ENCODE results near the gene RBM20.
"Not testable (repeated sequence)": the region's sequence is repeated elsewhere in the genome, so short reads cannot be mapped to it uniquely, and the experiment has no call there.

Gene RBM20

DNA sequence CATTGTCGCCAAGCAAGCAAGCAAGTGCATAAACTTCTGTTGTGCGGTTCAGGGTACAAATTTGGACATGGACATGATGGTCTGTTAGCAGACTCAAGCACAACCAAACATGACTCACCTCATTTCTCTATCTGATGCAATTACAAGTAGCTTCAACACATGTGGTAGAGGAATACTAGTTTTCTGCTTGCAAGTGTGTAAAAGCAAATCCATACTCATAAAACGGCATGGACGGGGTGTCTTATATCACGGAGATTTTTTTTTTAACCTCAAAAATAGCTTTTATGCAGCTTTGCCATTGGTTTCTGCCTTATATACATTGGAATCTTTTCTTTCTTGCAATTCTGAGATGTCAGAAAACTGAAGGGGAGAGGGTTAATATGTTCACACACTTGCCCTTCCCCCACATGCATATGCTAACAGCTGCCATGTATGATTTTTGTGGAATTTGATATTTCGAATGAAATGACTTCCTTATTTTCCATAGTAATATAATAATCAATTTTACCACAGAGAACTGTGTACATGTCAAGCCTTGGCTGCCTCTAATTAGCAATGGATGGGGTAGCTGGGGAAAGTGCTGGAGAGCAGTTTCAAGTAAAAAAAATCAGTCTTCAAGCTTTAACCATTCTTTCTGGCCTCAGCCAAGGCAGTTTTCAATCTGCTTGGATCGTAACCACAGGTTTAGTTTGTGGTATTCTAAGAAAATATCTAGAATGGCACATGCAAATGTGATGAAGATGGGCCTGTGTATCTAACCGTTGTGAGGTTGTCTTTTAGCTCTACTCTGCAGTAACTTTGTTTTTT lies 121.6 kb downstream of the RBM20 start:
- DNase-seq (ENCODE audit: low read depth) = no peak

DNA sequence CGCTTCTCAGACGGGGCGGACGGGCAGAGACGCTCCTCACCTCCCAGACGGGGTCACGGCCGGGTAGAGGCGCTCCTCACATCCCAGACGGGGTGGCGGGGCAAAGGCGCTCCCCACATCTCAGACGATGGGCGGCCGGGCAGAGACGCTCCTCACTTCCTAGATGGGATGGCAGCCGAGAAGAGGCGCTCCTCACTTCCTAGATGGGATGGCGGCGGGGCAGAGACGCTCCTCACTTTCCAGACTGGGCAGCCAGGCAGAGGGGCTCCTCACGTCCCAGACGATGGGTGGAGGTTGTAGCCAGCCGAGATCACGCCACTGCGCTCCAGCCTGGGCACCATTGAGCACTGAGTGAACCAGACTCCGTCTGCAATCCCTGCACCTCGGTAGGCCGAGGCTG lies 123.5 kb downstream of the RBM20 start:
- DNase-seq (ENCODE audit: low read depth) = not testable (repeated sequence)

GRCh38 chr10:110770243-110770642 lies 126.1 kb downstream of the RBM20 start:
- no peak for DNase-seq (ENCODE audit: low read depth)

DNA sequence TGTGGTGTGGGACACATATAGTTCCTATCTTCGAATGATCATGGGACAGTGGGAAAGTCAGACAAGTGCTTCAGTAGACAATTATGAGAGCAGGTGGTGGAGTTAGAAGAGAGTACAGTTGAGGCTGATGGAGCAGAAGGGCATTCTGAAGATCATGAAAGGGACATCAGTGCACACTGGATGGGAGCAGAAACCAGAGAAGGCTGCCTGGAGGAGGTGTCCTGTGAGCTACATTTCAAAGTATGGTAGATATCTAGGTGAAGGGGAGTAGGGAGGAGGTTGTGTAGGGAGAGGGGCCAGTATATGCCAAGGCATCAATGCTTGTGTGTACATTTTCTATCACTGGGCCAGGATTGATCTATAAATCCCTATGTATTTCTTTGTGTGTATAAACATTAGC lies 127.3 kb downstream of the RBM20 start:
- DNase-seq (ENCODE audit: low read depth) = no peak

GRCh38 chr10:110771991-110772390 lies 127.9 kb downstream of the RBM20 start:
- no peak for DNase-seq (ENCODE audit: low read depth)

- no peak for DNase-seq (ENCODE audit: low read depth)
These were observed 128.4 kb downstream of the RBM20 start for GRCh38 chr10:110772454-110773025.

DNA sequence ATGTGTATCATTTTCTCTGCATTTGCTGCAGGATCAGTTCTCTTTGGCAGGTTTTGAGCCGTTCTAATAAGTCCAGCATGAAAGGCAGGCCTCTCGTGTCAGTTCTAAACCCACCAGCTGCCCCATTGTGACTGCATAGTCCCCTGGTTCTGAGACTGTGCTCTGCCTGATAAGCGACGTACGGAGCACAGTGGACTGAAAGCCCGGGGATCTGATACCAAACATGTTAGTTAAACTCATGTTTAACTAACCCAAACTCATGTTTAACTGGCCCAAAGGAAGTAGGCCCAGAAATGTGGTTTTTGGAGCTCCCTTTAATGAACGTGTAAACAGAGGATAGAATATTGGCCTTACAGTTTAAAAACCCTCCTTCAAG lies 129.5 kb downstream of the RBM20 start:
- no peak for DNase-seq (ENCODE audit: low read depth)

- peak; percentile 5 for DNase-seq (ENCODE audit: low read depth)
These were observed 130.2 kb downstream of the RBM20 start for GRCh38 chr10:110774069-110775019.

DNA sequence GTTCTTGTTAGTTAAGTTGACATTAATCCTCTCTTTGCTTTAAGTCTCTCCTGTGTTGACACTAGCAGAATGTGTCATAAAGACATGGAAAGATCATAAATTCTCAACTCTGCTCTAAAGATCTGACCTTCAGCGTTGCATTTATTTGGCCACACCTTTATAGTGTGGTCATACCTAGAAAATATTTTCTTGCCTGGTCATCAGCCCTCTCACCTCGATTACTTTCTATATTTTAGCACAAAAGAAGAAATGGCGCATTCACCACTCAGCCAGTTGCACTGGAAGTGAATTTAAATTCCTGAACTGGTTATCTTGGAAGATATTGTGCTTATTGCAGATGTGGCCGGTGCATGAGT lies 130.9 kb downstream of the RBM20 start:
- no peak for DNase-seq (ENCODE audit: low read depth)

DNA sequence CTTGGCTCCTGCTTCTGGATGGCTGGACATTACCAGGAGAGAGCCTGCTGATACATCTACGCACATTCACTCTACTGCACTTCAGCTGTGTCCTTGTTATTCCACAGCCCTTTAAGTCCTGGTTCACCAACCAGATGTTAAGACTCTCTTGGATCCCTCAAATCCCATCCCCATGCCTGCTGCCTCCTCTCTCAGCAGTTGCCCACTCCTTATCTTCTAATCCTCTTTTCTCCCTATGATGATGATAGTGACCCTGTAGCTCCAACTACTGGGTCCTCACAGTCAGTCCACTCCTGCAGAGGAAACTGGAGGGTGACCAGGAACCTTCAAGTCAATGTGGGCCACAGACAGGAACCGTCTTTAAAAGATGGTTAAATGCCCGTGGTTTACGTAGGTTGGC lies 131.3 kb downstream of the RBM20 start:
- DNase-seq (ENCODE audit: low read depth) = no peak

DNA sequence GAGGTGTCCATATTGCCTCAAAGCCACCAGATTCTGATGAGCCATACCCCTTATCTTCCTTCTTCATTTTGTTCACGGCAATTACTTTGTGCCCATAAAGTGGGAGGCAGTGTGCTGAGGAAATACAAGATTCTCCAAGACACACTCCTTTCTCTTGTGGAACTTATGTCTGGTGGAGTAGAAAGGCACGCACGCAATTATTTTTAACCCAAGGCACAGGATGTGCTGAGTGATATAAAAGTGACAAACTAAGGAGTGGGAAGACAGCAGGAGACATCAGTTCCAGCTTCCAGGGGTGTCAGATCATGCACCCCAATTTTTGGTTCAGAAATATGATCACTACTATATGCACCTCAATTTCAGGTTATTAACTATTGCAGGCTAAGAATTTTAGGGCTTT lies 132.9 kb downstream of the RBM20 start:
- DNase-seq (ENCODE audit: low read depth) = no peak

DNA sequence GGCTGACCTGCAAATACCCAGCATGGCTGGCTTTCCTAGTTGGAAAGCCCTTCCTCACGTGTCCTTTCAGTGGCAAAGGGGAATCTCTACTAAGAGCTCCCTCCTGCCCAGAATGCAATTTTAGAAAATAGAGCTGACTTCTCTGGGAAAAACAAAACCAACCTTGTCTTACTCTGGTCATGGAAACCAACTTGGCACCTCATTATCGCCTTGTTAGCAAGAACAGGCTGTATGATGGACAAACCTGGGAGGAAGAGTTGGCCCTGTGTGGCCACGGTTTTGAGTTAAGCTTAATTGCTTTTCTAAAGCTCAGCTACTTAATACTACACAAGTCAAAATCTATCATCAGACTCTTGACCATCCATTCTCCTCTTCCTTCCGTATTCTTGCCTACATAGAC lies 133.5 kb downstream of the RBM20 start:
- no peak for DNase-seq (ENCODE audit: low read depth)

DNA sequence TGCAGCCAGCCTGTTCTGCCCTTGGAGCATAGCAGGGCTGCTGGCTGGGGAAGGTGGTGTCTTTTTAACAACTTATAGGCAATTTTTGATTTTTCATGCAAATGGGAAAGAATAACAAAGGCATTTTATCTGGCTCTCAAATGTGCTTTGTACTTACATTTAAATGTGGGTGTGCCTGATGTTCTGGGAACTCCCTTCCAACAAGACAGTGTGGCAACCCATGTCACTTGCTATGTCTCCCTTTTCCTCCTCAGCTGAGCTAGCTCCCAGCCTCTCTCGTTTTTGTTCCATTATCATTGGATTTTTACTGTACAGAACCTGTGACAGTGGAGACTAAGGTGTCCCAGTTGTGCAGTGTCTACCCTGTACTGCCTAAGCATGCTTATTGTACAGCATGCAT lies 134.1 kb downstream of the RBM20 start:
- DNase-seq (ENCODE audit: low read depth) = no peak

- DNase-seq (ENCODE audit: low read depth) = no peak
These were observed 135.4 kb downstream of the RBM20 start for GRCh38 chr10:110779489-110779888.

- DNase-seq (ENCODE audit: low read depth) = no peak
These were observed 136.6 kb downstream of the RBM20 start for GRCh38 chr10:110780704-110781103.

GRCh38 chr10:110781139-110781538 lies 137.0 kb downstream of the RBM20 start:
- no peak for DNase-seq (ENCODE audit: low read depth)

GRCh38 chr10:110782616-110783015 lies 138.5 kb downstream of the RBM20 start:
- no peak for DNase-seq (ENCODE audit: low read depth)

GRCh38 chr10:110783509-110784107 lies 139.5 kb downstream of the RBM20 start:
- DNase-seq (ENCODE audit: low read depth) = no peak

DNA sequence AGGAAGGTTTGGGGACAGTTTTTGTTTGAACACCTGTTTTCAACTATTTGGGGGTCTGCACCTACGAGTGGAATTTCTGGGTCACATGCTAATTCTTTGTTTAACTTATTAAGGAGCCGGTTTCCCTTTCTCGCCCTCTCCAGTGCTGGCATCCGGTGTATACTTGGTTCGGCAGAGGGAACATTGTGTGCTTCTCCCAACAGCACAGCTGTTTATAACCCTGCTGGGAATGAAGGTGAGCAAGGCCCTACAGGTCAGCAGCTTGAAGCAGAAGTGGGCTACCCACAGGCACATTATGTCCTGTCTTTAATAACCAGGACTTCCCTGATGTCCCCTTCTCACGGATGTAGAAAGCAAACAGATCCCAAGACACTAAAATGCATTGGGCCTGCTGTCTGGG lies 140.1 kb downstream of the RBM20 start:
- DNase-seq (ENCODE audit: low read depth) = no peak

DNA sequence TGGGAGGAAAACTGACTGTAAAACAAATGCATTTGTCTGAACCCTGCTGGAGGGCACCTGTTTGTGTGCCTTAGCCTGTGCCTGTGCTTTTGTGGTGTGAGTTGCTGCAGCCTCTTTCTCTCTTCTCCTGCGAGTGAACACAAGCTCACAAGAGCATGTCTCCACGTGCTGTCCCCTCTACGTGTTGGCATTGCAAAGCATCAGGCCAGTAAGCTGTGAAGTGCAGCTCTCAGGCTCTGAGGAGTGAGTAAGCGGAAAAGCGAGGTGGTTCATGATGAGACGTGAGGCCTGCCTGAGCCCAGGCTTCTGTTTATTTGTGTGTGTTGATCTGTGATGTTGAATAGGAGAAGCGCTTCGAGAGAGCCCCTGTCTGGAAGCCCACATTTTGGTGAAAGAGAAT lies 142.0 kb downstream of the RBM20 start:
- DNase-seq (ENCODE audit: low read depth) = no peak

GRCh38 chr10:110788620-110789385 lies 144.7 kb downstream of the RBM20 start:
- no peak for DNase-seq (ENCODE audit: low read depth)
